Measurements from ENCODE around the gene TCTN1.

The TCTN1 gene

DNA sequence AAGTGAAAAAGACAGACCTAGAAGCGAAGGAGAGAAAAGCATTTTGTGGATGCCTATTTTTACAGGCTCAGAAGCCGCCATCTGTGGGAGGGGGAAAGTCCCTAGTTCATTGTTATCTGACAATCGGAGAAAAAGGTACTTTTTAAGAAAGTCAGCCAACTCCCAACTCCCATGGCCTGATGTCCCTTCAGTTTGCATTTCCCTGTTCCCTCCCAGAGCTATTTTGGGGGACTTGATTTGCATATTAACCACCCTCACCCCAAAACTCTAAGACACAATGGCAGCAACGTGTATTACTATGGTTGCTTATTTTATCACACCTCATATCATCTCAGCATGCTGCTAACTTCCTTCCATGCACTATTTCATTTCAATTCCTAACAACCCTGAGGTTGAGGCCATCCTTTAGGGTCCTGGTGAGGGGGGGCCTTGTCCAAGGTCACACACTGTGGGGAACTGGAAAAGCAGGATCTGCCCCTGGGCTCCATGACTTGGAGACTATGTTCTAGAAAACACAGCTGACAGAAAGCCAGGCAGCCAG, 56.3 kb downstream of the TCTN1 start:
- TF ChIP-seq, protein P1, sequence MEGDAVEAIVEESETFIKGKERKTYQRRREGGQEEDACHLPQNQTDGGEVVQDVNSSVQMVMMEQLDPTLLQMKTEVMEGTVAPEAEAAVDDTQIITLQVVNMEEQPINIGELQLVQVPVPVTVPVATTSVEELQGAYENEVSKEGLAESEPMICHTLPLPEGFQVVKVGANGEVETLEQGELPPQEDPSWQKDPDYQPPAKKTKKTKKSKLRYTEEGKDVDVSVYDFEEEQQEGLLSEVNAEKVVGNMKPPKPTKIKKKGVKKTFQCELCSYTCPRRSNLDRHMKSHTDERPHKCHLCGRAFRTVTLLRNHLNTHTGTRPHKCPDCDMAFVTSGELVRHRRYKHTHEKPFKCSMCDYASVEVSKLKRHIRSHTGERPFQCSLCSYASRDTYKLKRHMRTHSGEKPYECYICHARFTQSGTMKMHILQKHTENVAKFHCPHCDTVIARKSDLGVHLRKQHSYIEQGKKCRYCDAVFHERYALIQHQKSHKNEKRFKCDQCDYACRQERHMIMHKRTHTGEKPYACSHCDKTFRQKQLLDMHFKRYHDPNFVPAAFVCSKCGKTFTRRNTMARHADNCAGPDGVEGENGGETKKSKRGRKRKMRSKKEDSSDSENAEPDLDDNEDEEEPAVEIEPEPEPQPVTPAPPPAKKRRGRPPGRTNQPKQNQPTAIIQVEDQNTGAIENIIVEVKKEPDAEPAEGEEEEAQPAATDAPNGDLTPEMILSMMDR (IDR thresholded peaks at IDR 0.05), result no peak

DNA sequence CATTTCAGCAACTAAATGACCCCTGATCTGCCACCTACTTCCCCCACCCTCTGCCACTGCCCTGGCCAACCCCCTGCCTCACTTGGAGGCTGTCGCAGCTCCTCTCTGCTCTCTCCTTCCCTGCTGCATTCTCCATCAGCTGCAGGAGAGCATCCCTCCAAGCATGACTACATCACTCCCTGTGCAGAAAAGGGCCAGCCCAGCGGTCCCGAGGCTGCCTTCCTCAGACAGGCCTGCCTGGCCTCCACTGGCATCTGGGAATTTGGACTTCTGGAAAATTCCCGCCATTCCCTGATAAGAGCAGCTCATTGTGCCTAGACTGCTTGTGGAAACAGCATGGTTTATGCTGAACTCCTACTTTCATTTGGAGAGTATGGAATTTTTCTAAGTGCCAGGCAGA, 62.2 kb downstream of the TCTN1 start:
- TF ChIP-seq, protein P1 (IDR thresholded peaks at IDR 0.05), result no peak

GRCh38 chr12:110677206-110677911, 63.4 kb downstream of the TCTN1 start:
- TF ChIP-seq, protein P1 (IDR thresholded peaks at IDR 0.05), result no peak

- TF ChIP-seq, protein P1 (IDR thresholded peaks at IDR 0.05), result no peak
Measured at GRCh38 chr12:110677982-110678381, 64.1 kb downstream of the TCTN1 start.

DNA sequence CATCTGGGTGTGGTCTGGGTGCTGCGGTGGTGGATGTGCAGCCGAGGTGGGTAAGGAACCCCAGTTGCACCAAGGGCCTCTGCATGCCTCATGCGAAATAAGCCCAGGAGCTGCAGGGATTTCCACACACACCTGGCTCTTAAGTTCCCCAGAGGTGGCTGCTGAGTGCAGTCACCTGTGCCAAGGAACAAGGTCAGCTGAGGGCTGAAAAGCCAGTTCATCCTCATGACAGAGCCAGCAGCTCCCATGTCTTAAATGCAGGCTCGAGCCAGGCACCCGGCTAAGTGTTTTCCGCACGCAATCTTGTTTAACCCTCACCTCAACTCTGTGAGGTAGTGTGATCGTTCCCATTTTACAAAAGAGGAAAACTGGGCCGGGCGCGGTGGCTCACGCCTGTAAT, 65.3 kb downstream of the TCTN1 start:
- TF ChIP-seq, protein P1 (IDR thresholded peaks at IDR 0.05), result no peak

GRCh38 chr12:110680032-110680431, 66.1 kb downstream of the TCTN1 start:
- TF ChIP-seq, protein P1 (IDR thresholded peaks at IDR 0.05), result no peak

DNA sequence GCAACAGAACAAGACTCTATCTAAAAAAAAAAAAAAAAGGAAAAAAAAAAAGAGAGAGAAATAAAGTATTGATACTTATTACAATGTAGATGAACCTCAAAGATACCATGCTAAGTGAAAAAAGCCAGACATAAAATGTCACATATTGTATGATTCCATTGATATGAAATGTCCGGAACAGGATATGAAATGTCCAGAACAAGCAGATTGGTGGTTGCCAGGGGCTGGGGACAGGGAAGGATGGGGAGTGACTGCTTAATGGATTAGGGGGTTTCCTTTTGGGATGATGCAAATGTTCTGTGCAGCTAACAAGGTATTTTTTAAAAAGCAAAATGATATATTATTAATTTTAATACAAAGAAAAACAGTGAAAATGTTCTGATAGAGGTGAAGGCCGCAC, 70.0 kb downstream of the TCTN1 start:
- TF ChIP-seq, protein P1 (IDR thresholded peaks at IDR 0.05), result no peak

Data from LNCAP (cell line).